Stimulated activated CD4-positive, alpha-beta T cell treated with anti-CD3 and anti-CD28 coated beads, Interleukin-1b, Interleukin-23, amount 100 ng/mL, for 1 hour (primary cell): ENCODE results near the gene IRS2.
"Not testable (repeated sequence)": the region's sequence is repeated elsewhere in the genome, so short reads cannot be mapped to it uniquely, and the experiment has no call there.

Experiments used
- DNase-seq, 2 donors: peaks; one replicate each; pipeline ENCODE4 v3.0.0-alpha.2; 2020; ENCODE audit warnings: low read depth in 2 of 2

Gene IRS2

DNA sequence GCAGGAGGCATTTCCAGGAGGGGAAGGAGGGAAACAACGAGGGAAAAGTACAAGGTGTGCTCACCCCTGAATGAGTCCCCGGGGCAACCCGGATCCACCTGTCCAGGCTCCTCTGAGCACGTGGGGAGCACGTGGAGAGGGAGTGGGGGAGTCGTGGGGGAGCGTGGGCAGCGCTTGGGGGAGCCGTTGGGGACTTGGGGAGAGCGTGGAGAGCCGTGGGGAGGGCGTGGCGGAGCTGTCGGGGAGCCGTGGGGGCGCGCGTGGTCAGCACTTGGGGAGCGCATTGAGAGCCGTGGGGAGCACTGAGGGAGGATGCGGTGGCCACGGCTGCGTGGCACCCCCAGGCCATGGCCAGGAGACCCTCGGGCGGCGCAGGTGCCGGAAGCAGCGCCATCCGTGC lies 52.8 kb downstream of the IRS2 start:
- DNase-seq = no peak

GRCh38 chr13:109732470-109733170 lies 53.8 kb downstream of the IRS2 start:
- DNase-seq = not testable (repeated sequence)

DNA sequence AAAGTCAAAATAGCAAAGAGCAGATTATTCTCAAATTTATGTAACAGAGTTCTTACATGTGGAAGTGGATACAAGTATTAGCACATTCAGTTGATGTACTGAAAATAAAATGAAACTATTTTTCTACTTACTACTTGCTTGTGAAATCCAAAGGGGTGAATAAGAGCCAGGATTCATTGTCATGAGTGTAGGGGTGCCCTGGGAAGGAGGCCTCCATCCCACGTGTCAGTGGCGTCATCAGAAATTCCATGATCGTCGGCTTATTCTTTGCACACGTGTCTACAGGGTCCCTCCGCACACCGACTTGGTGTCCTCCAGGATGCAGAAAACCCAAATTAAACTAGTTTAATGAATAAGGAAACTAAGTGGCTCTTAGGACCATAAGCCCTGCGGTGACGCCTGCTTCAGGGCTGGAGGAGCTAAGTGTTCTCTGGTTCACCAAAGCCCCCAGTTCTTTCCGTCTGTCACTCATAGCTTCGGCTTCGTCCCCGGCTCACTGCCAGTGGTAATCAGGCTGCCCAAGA lies 55.5 kb downstream of the IRS2 start:
- no peak for DNase-seq

GRCh38 chr13:109728791-109729731 lies 57.3 kb downstream of the IRS2 start:
- DNase-seq = no peak

GRCh38 chr13:109728061-109728460 lies 58.3 kb downstream of the IRS2 start:
- no peak for DNase-seq

DNA sequence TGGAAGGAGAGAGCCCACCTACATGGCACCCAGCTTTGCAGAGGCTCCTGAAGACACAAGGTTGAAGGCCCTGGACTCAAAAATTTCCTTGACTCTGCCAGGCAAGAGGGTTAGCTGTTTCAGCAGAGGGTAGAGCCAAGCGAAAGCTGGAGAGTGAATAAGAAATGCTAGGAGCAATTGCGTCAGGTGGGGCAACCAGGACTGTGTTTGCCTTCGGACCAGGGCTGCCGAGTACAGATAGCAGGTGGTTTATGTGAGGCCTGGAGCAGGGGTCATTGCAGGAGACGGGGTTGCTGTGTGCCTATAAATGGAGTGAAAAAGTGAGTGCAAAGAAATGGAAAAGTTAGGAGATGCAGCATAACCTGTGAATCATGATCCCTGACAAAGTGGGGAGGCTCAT lies 59.1 kb downstream of the IRS2 start:
- DNase-seq = no peak

DNA sequence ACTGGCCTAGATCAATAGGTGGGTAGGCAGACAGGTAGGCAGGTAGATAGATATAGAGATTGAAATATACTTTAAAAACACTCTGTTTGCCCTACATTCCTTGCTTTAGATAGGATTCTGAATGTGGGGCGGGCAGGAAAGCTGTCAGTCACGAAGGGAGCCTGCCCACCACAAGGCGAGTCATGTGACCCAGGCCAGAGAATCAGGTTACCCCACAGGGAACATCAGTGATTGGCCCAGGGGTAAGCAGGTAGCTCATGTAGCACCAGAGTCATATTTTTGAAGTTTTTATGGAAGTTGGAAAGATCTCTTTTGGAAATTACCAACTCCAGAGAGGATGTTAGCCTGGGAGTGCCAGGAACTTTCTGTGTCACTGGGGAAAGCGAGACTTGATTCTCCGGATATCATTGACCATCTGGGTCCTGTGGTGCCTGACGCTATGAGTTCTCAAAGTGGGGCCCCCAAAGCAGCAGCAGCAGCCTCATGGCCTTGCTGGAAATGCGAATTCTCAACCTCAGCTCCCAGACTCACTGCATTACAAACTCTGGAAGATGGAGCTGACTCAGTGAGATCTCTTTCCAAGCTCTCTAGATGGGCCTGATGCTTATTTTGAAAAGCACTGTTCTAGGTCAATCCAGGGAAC lies 60.3 kb downstream of the IRS2 start:
- DNase-seq = no peak

- DNase-seq = no peak
Measured at GRCh38 chr13:109725297-109725696, 61.1 kb downstream of the IRS2 start.

DNA sequence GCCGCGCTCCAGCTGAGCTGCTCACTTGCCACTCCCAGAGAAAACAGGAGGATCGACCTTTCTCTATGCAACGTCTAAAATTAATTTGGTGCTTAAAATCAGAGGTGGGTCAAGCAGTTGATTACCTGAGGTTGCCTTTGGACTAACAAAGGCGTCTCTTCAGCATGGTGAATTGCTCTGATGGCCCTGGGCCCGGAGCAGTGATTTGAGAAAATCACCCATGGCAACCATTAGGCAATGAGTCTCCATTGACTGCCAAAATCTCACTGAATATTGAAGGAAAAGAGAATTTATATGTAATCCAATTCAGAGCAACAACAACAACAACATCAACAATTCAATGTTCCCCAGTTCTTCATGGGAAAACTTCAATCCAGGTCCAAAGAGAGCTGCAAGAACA lies 61.8 kb downstream of the IRS2 start:
- no peak for DNase-seq

GRCh38 chr13:109723046-109723445 lies 63.3 kb downstream of the IRS2 start:
- DNase-seq = no peak

DNA sequence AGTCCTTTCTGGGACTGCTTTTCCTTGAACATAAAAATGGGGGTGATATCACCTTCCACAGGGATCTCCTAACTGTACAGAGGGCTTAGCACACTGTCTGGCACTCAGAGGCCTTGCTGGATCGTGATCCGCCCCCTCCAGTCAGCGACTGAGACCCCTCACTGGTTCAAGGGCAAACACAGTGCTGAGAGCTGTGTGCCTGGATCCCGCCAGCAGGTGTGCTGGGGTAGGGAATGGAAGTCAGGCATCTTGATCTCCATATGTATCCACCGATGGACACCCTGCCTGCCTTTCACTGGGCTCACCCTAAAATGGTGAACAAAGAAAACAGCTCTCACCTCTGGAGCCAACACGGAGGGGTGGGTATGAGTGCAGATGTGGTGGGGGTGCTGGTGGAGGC lies 64.3 kb downstream of the IRS2 start:
- no peak for DNase-seq

DNA sequence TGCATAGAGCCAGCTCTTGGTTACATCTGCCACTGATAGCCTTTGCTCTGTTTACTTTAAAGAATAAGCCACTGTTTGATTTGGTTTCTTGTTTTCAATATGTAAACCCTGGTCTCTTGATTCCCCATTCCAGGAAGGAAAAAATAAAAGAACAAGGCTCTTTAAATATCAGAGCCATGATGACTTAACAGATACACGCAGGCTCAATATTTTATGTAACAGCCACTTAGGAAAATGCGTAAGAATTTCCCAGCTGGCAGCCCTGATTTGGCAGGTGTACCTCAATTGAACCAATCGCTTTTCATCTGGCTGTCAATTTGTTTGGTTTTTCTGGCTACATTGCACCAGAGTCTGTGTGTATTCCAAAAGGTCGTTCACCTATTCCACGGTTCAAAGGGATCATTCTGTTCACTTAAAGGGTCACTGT lies 65.6 kb downstream of the IRS2 start:
- DNase-seq = no peak

GRCh38 chr13:109719962-109720646 lies 66.3 kb downstream of the IRS2 start:
- DNase-seq = no peak

DNA sequence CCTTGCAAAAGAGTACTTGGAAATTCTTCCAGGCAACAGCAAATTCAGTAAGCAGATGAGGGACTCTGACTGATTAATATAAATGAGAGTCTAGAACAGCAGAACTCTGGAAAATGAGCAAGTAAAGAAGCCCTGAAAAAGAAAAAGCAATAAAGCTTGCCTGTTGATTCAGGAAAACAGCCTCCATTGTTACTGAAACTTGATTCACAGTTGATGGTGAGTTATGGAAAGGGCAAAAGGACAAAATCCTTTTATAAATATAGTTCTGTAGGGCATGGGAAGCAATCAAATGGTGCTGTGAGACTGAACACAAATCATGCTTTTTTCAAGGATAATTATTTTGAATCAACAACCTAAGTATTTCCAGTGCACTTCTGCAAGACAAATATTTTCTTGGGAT lies 67.7 kb downstream of the IRS2 start:
- DNase-seq = no peak

DNA sequence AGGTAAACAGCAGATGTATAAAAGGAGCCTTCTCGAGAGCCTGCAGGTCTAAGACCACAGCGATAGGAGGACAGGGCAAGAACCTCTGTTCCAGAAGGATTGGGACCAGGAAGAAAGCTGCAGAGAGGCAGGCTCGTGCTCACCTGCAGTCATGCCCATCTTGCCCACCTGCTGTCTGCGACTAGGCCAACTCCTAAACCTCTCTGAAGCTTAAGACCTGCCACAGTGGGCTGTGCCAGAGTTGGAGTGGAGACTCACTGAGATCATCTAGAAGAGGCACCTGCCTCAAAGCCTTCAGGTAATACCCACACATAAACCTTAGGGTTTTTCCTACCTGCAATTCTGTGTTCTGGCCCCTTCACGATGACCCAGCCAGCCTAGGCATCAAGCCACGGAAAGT lies 68.7 kb downstream of the IRS2 start:
- no peak for DNase-seq

GRCh38 chr13:109715902-109716301 lies 70.5 kb downstream of the IRS2 start:
- no peak for DNase-seq

DNA sequence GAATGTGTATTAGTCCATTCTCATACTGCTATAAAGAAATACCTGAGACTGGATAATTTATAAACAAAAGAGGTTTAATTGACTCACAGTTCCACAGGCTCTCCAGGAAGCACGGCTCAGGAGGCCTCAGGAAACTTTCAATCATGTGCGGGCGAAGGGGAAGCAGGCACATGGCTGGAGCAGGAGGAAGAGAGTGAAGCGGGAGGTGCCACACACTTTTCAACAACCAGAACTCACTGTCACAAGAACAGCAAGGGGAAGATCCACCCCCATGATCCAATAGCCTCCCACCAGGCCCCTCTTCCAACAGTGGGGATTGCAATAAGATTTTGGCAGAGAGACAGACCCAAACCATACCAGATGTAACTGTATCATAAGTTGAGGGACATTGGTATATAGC lies 72.7 kb downstream of the IRS2 start:
- DNase-seq = no peak

- DNase-seq = no peak
Measured at GRCh38 chr13:109712124-109712722, 74.2 kb downstream of the IRS2 start.

DNA sequence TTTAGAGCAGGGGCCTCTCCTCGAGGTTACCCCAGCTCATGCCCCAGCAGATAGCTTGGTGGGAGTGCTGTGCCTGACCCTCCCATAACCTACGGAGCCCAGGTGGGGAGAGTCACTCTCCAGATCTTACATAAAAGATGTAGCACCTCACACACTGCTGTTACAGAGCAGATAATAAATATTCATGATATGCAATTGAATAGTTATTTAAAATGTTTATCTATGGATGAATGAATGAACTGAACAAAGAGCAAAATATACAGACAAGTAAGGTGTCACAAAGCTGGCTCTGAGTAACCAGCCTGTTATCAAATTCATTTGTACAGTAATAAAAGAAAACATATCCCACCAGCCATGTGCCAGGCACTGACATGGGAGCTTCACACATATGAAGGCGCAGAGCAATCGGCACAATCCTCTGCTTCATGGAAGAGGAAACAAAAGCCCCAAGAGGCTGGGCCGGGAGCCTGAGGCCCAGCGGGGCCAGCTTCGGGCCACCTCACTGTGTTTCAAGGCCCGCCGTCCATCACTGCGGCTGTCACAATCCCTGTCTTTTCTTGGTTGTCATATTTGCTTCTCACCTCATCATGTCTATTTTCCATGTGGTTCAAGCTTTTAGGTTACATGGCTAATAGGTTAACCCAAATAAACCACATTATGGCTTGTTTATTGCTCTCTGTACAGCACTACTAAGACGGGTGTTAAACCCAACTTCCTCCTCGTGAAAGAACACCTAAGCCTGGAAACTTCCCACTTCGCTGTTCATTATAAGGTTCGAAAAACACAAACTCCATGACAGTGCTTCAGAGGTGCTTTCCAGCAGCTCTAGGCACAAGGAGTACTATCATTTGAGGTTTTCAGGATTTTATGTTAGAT lies 78.4 kb downstream of the IRS2 start:
- DNase-seq = no peak

DNA sequence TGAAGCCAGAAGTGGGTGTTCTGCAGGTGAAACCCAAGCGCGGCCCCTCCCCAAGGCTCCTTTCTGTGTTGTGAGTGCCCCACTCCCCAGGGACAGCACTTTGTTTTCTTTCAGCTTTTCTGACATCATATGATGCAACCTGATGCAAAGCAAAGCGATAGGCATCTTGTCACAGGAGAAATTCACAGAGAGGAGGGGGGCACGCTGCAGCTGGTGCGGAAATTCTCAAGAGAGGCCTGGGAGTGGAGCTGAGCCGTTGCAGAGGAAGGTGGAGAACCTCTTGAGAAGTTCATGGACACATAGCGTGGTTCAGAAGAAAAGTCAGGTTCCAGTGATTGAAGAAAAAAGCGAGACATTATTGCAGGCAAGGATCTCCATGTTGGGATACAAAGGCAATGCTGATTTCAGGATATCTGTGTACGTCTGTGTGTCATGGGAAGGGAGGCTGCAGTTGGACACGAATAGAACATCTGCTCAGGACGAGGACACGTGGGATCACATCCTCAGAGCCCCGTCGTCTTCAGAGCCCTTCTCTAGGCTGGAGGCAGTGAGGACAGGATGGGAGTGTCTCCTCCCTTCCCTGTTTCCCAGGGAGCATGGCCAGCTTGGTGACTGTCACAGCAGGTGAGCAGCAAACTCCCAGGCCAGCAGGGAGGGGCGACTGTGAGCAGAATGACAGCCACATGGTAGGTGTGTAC lies 79.2 kb downstream of the IRS2 start:
- no peak for DNase-seq
